ENCODE results near the gene PRSS33. TPM values are rescaled to one million over a fixed set of nuclear protein-coding genes. Genes with fewer than 3 reads are reported as not detected.

PRSS33 gene
- total RNA-seq, 1 donor from 2014 or later, result 0.23 TPM

DNA sequence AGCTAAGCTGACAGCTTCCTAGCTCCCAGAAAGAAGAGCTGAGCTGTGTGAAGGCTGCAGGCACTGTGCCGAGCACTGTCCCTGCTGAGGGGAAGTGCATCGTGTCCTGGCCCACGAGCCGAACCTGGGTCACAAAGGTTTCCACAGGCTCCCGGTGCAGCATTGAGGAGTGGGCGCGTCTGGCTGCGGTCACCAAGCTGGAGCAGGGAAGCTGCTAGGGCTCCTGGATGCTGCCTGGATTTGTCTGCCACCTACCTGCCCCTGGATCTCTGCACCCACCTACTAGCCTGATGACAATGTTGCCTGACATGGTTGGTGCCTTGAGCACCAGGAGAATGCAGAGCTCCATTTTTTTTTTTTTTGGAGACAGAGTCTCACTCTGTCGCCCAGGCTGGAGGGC lies 41.4 kb downstream of the PRSS33 start:
- H3K4me1 Mint-ChIP-seq, result peaks cover 9% of the 10 kb centered on the region
- no peak overlapping the region for H3K27ac Mint-ChIP-seq (ENCODE audit: unreplicated experiment)
- no peak overlapping the region for H3K4me3 Mint-ChIP-seq
- no peak for DNase-seq (ENCODE audit: low read depth, low spot score)
- TF ChIP-seq, protein P1, sequence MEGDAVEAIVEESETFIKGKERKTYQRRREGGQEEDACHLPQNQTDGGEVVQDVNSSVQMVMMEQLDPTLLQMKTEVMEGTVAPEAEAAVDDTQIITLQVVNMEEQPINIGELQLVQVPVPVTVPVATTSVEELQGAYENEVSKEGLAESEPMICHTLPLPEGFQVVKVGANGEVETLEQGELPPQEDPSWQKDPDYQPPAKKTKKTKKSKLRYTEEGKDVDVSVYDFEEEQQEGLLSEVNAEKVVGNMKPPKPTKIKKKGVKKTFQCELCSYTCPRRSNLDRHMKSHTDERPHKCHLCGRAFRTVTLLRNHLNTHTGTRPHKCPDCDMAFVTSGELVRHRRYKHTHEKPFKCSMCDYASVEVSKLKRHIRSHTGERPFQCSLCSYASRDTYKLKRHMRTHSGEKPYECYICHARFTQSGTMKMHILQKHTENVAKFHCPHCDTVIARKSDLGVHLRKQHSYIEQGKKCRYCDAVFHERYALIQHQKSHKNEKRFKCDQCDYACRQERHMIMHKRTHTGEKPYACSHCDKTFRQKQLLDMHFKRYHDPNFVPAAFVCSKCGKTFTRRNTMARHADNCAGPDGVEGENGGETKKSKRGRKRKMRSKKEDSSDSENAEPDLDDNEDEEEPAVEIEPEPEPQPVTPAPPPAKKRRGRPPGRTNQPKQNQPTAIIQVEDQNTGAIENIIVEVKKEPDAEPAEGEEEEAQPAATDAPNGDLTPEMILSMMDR (conservative IDR thresholded peaks at IDR 0.05), result no peak
- H3K36me3 Mint-ChIP-seq (ENCODE audit: low read depth), result no peaks in the 10 kb centered on the region
- H3K9me3 Mint-ChIP-seq, result no peaks in the 10 kb centered on the region
- no peaks in the 10 kb centered on the region for H3K27me3 Mint-ChIP-seq (ENCODE audit: low read depth)

GRCh38 chr16:2745116-2745890 lies 42.1 kb downstream of the PRSS33 start:
- TF ChIP-seq, protein P1 (conservative IDR thresholded peaks at IDR 0.05), result no peak
- no peaks in the 10 kb centered on the region for H3K36me3 Mint-ChIP-seq (ENCODE audit: low read depth)
- peak overlapping the region; percentile 23 for H3K4me3 Mint-ChIP-seq
- H3K27ac Mint-ChIP-seq (ENCODE audit: unreplicated experiment), result no peak overlapping the region
- H3K9me3 Mint-ChIP-seq, result no peaks in the 10 kb centered on the region
- H3K27me3 Mint-ChIP-seq (ENCODE audit: low read depth), result no peaks in the 10 kb centered on the region
- no peak for DNase-seq (ENCODE audit: low read depth, low spot score)
- peaks cover 3% of the 10 kb centered on the region for H3K4me1 Mint-ChIP-seq

DNA sequence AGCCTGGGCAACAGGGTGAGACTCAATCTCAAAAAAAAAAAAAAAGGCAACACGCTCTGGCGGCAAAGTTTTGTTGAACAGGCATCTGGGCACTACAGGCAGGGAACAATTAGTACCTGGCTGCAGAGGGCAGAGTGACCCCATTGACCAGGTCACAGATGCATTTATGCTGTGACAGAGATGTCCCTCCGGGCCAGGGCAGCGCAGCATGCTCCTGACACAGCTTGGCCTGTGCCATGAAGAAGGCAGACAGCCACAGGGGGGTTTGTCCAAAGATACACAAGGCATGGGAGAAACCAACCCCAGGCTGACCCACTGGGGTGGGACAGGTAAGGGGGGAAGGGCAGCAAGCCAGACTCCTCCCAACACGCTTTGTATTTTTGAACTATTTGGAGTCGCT lies 42.6 kb downstream of the PRSS33 start:
- no peaks in the 10 kb centered on the region for H3K4me1 Mint-ChIP-seq
- no peak overlapping the region for H3K4me3 Mint-ChIP-seq
- TF ChIP-seq, protein P1 (conservative IDR thresholded peaks at IDR 0.05), result no peak
- no peak overlapping the region for H3K27ac Mint-ChIP-seq (ENCODE audit: unreplicated experiment)
- DNase-seq (ENCODE audit: low read depth, low spot score), result no peak
- H3K27me3 Mint-ChIP-seq (ENCODE audit: low read depth), result no peaks in the 10 kb centered on the region
- no peaks in the 10 kb centered on the region for H3K9me3 Mint-ChIP-seq
- H3K36me3 Mint-ChIP-seq (ENCODE audit: low read depth), result no peaks in the 10 kb centered on the region

- no peaks in the 10 kb centered on the region for H3K36me3 Mint-ChIP-seq (ENCODE audit: low read depth)
- TF ChIP-seq, protein P1 (conservative IDR thresholded peaks at IDR 0.05), result no peak
- DNase-seq (ENCODE audit: low read depth, low spot score), result no peak
- H3K4me1 Mint-ChIP-seq, result no peaks in the 10 kb centered on the region
- H3K27me3 Mint-ChIP-seq (ENCODE audit: low read depth), result no peaks in the 10 kb centered on the region
- H3K27ac Mint-ChIP-seq (ENCODE audit: unreplicated experiment), result no peak overlapping the region
- no peak overlapping the region for H3K4me3 Mint-ChIP-seq
- no peaks in the 10 kb centered on the region for H3K9me3 Mint-ChIP-seq
Measured at GRCh38 chr16:2743007-2743810, 44.2 kb downstream of the PRSS33 start.

GRCh38 chr16:2742323-2743006 lies 44.9 kb downstream of the PRSS33 start:
- Mint-ChIP-seq H3K4me3 (no peak overlapping the region), H3K27me3 (ENCODE audit: low read depth) (no peaks in the 10 kb centered on the region), H3K27ac (ENCODE audit: unreplicated experiment) (no peak overlapping the region), H3K9me3 (no peaks in the 10 kb centered on the region), H3K36me3 (ENCODE audit: low read depth) (no peaks in the 10 kb centered on the region), H3K4me1 (no peaks in the 10 kb centered on the region)
- DNase-seq (ENCODE audit: low read depth, low spot score), result no peak
- TF ChIP-seq, protein P1 (conservative IDR thresholded peaks at IDR 0.05), result no peak
